GM12878 (cell line): ENCODE results near the gene EML1.

Experiments
- BRCA1 ChIP-seq: IDR thresholded peaks from 2 replicates; pipeline ENCODE4 v1.6.1; 2011; ENCODE audit warnings: low read depth, low read length, improper control_type of control experiment
- CBX3 ChIP-seq: fragments of 200-600 bp; sonication (generic); IDR thresholded peaks from 2 replicates; pipeline ENCODE4 v1.6.1; 2016; ENCODE audit warnings: low read depth, borderline replicate concordance
- CHD2 ChIP-seq: IDR thresholded peaks from 2 replicates; pipeline ENCODE4 v1.6.1; 2011; ENCODE audit warnings: low read depth, low read length, improper control_type of control experiment, borderline replicate concordance
- CTCF ChIP-seq, 3 experiments: IDR thresholded peaks in 2 of 3; conservative IDR thresholded peaks in 1 of 3; 2 replicates each; pipeline ENCODE4 v1.5.1; 2011; ENCODE audit warnings: low read depth in 3 of 3, low read length in 3 of 3, mild to moderate bottlenecking in 3 of 3, control low read depth in 2 of 3, moderate library complexity in 2 of 3, inconsistent platforms in 1 of 3, mixed read lengths in 1 of 3; ENCODE audit not compliant: control insufficient read depth in 2 of 3, insufficient read depth in 1 of 3; ENCODE audit errors: extremely low read depth in 1 of 3
- EP300 ChIP-seq, 2 experiments: fragments of 150-350 bp in 1 of 2; IDR thresholded peaks; 2 replicates each; pipeline ENCODE4 v1.6.1; 2011 to 2012; ENCODE audit warnings: low read depth in 2 of 2, low read length in 2 of 2, borderline replicate concordance in 1 of 2, improper control_type of control experiment in 1 of 2, inconsistent platforms in 1 of 2; ENCODE audit not compliant: control insufficient read depth in 1 of 2
- NR2F1 ChIP-seq: fragments of 450-650 bp; conservative IDR thresholded peaks from 2 replicates; pipeline ENCODE4 v1.6.1; 2017; ENCODE audit warnings: mild to moderate bottlenecking
- POLR2A ChIP-seq: IDR thresholded peaks from 2 replicates; pipeline ENCODE4 v1.6.1; 2011; ENCODE audit warnings: low read depth, mild to moderate bottlenecking, low read length
- POLR2AphosphoS5 ChIP-seq: IDR thresholded peaks from 2 replicates; pipeline ENCODE4 v1.6.1; 2011; ENCODE audit warnings: mild to moderate bottlenecking, low read length, inconsistent platforms
- REST ChIP-seq: IDR thresholded peaks from 2 replicates; pipeline ENCODE4 v1.6.1; 2012; ENCODE audit warnings: mild to moderate bottlenecking, low read depth, low read length
- SIN3A ChIP-seq: IDR thresholded peaks from 2 replicates; pipeline ENCODE4 v1.6.1; 2012; ENCODE audit warnings: low read depth, low read length, improper control_type of control experiment
- SMC3 ChIP-seq: IDR thresholded peaks from 2 replicates; pipeline ENCODE4 v1.6.1; 2011; ENCODE audit warnings: low read length, improper control_type of control experiment, borderline replicate concordance
- TF ChIP-seq, protein P1 (sequence below): IDR thresholded peaks from 2 replicates; pipeline ENCODE4 v1.6.1; 2011; ENCODE audit warnings: borderline replicate concordance, low read depth, mild to moderate bottlenecking, moderate library complexity, mixed read lengths, low read length; ENCODE audit not compliant: insufficient read depth; ENCODE audit errors: extremely low read length

DNA sequence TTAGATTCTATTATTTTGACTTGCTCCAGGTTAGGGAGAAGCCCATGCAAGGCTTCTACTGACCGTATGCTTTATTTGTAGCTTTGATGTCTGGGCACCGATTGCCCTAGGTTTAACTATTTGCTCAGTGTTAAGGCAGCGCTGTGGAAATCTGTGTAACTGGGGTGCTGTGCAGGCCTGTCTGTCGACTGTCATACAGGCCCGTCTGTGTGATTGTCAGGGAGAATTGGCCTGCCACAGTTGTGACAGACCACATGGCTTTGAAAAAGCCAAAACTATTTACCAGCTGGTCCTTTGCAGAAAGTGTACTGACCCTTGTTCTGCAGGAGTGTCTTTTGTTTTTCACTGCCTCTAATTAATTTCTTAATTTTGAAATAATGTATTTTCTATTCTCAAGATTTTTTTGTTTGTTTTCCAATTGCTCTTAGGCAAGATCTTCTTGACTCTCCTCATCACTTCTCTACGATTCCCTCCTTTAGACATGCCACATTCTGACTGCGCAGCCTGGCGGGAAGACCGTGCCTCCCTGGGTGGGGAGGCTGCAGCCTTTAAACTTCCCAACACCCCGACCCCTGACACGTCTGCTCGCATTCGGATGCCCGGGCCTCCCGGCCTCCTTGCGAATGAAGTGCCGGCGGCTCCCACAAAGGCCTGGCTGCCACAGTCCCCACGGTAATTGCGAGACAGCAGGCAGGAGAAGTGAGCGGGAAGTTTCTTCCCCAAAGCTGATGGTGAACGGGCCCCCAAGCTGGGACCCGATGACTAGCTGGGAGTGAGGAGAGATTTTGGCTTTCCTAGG lies 173.0 kb downstream of the EML1 start:
- TF ChIP-seq POLR2AphosphoS5 (no peak), CHD2 (no peak), SIN3A (no peak), POLR2A (no peak), REST (no peak), CTCF (IDR thresholded peaks at IDR 0.05 in 2 of 3, conservative IDR thresholded peaks at IDR 0.05 in 1 of 3; ENCODE audit: control insufficient read depth in 2 of 3, extremely low read depth in 1 of 3, insufficient read depth in 1 of 3, low read depth in 3 of 3, low read length in 3 of 3) (no peak), CBX3 (no peak), BRCA1 (no peak), EP300 (IDR thresholded peaks at IDR 0.05; ENCODE audit: borderline replicate concordance in 1 of 2, control insufficient read depth in 1 of 2, low read depth in 2 of 2, low read length in 2 of 2) (no peak), SMC3 (no peak), NR2F1 (no peak)
- TF ChIP-seq, protein P1, sequence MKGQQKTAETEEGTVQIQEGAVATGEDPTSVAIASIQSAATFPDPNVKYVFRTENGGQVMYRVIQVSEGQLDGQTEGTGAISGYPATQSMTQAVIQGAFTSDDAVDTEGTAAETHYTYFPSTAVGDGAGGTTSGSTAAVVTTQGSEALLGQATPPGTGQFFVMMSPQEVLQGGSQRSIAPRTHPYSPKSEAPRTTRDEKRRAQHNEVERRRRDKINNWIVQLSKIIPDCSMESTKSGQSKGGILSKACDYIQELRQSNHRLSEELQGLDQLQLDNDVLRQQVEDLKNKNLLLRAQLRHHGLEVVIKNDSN, result no peak
